Nucleus accumbens (tissue), 56 donors: ENCODE data around the gene BOD1.

Source experiments
- DNase-seq, 56 donors: peaks; one replicate each; lab custom pipeline; 2025; lab: John Stamatoyannopoulos, UW

The BOD1 gene

GRCh38 chr5:173616577-173617118, at the start of gene BOD1:
Gene BOD1 (minus strand): TSS chr5:173616650. CDS start chr5:173616436, 214 bp downstream.
- DNase-seq: peak; percentile 77 to 99 (median 97)

- no peak for DNase-seq
Measured at GRCh38 chr5:173665326-173665725, 48.9 kb upstream of the BOD1 start.

- peak in 26 of 56 donors; percentile 12 to 73 (median 40) for DNase-seq
Measured at GRCh38 chr5:173664154-173664526, 47.7 kb upstream of the BOD1 start.

GRCh38 chr5:173663352-173664153, 47.1 kb upstream of the BOD1 start:
- DNase-seq: no peak

- no peak for DNase-seq
Measured at GRCh38 chr5:173662581-173663351, 46.3 kb upstream of the BOD1 start.

GRCh38 chr5:173660481-173661280, 44.2 kb upstream of the BOD1 start:
- DNase-seq: peak in 3 of 56 donors; percentile 19 to 24 (median 20)

- DNase-seq: no peak
Measured at GRCh38 chr5:173659423-173659822, 43.0 kb upstream of the BOD1 start.

- DNase-seq: no peak
Measured at GRCh38 chr5:173657741-173658356, 41.4 kb upstream of the BOD1 start.

GRCh38 chr5:173655196-173655797, 38.8 kb upstream of the BOD1 start:
- DNase-seq: no peak

GRCh38 chr5:173653822-173654523, 37.5 kb upstream of the BOD1 start:
- DNase-seq: no peak

- DNase-seq: no peak
Measured at GRCh38 chr5:173648308-173648866, 31.9 kb upstream of the BOD1 start.

- no peak for DNase-seq
Measured at GRCh38 chr5:173646692-173647091, 30.2 kb upstream of the BOD1 start.

- DNase-seq: no peak
Measured at GRCh38 chr5:173645890-173646574, 29.6 kb upstream of the BOD1 start.

- no peak for DNase-seq
Measured at GRCh38 chr5:173645437-173645807, 29.0 kb upstream of the BOD1 start.

GRCh38 chr5:173644673-173645436, 28.4 kb upstream of the BOD1 start:
- peak in 13 of 56 donors; percentile 10 to 63 (median 30) for DNase-seq

GRCh38 chr5:173643964-173644363, 27.5 kb upstream of the BOD1 start:
- DNase-seq: peak in 52 of 56 donors; percentile 20 to 91 (median 65)

GRCh38 chr5:173642895-173643481, 26.5 kb upstream of the BOD1 start:
- no peak for DNase-seq
